Measurements from ENCODE around the gene MYO18B. TPM values are rescaled to one million over a fixed set of nuclear protein-coding genes. Genes with fewer than 3 reads are reported as not detected.

Gene MYO18B
- total RNA-seq, 1 experiment from 2014 or later, result 0.05 TPM

DNA sequence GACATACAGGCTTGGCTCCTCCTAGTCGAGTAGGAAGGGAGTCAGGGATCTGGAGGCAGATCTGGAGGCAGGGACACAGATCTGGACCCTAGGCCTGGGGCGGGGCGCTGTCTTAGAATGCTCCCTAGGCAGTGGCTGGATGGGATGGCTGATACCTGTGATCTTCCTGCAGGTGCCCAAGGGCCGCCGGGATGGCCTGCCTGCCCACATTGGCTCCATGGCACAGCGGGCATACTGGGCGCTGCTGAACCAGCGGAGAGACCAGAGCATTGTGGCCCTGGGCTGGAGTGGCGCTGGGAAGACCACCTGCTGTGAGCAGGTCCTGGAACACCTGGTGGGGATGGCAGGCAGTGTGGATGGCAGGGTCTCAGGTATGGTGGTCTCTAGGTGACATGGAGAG, 35.4 kb downstream of the MYO18B start:
- ChIA-PET POLR2A (no interaction called here), RAD21 (ENCODE audit: low non-redundant PET in 1 of 2, low total read pairs in 2 of 2, uncharacterized antibody in 2 of 2, unreplicated experiment in 2 of 2) (no interaction called here), CTCF (interaction anchor here (0.9 to 2.2 kb wide), 2 partner anchors 315 to 553 kb away, joined by 3 to 14 read pairs; no protein-coding TSS in a partner anchor)
- Histone ChIP-seq H3K9me2 (ENCODE audit: insufficient read depth) (no peaks in the 10 kb centered on the region), H3K27ac (ENCODE audit: low read depth, low read length) (no peak overlapping the region), H3K4me2 (ENCODE audit: low read length) (no peak overlapping the region), H2AFZ (ENCODE audit: low read depth, low read length, poor library complexity, severe bottlenecking) (no peak overlapping the region), H3K9me3 (ENCODE audit: control insufficient read depth in 1 of 2, insufficient read depth in 1 of 2, low read depth in 1 of 2, low read length in 2 of 2) (no peaks in the 10 kb centered on the region), H3K4me1 (ENCODE audit: control insufficient read depth in 1 of 2, insufficient read depth in 2 of 2, low read length in 2 of 2) (no peaks in the 10 kb centered on the region), H3K79me2 (ENCODE audit: insufficient read depth, low read length) (no peaks in the 10 kb centered on the region), H3K9ac (ENCODE audit: low read length) (no peak overlapping the region), H3K27me3 (ENCODE audit: insufficient read depth, low read length) (no peaks in the 10 kb centered on the region), H3K36me3 (ENCODE audit: control insufficient read depth in 1 of 2, insufficient read depth in 2 of 2, low read length in 2 of 2) (no peaks in the 10 kb centered on the region), H3K4me3 (replicated peaks in 1 of 2; ENCODE audit: low read depth in 1 of 2, low read length in 2 of 2) (no peak overlapping the region), H4K20me1 (ENCODE audit: insufficient read depth) (no peaks in the 10 kb centered on the region)
- no TSS peak for BruUV-seq (replicated peaks)
- TF ChIP-seq ELF1 (IDR thresholded peaks at IDR 0.05; ENCODE audit: borderline replicate concordance, low read depth) (no peak), REST (IDR thresholded peaks at IDR 0.05; ENCODE audit: low read depth) (no peak), MAX (IDR thresholded peaks at IDR 0.05) (no peak), ZBTB33 (IDR thresholded peaks at IDR 0.05; ENCODE audit: extremely low read depth, insufficient replicate concordance, low read length) (no peak), ZNF274 (IDR thresholded peaks at IDR 0.05; ENCODE audit: low read depth, low read length) (no peak), RAD21 (IDR thresholded peaks at IDR 0.05; ENCODE audit: low read depth) (no peak)
- ATAC-seq, result no peak
- intact Hi-C loops (cut with micrococcal nuclease), result loop anchor here (5.0 kb wide), 1 partner anchor 540 kb away; no protein-coding TSS in a partner anchor
- no peak for DNase-seq (ENCODE audit: low read depth, low spot score)
